H1 (cell line): ENCODE data around the gene IPO11. TPM values are rescaled to one million over a fixed set of nuclear protein-coding genes. Genes with fewer than 3 reads are reported as not detected.

Experiments
- BACH1 ChIP-seq: IDR thresholded peaks from 2 replicates; pipeline ENCODE4 v1.6.1; 2012; ENCODE audit warnings: low read length, improper control_type of control experiment
- CBX5 ChIP-seq: fragments of 300-800, 300-1000 bp; sonication (generic); IDR thresholded peaks from 2 replicates; pipeline ENCODE4 v1.7.1; 2016; ENCODE audit warnings: antibody characterized with exemption, low read length, low read depth
- CHD7 ChIP-seq: fragments of 300-600 bp; sonication (generic); IDR thresholded peaks from 2 replicates; pipeline ENCODE4 v1.7.1; 2012; ENCODE audit warnings: low read length, moderate library complexity, mild to moderate bottlenecking, inconsistent platforms; ENCODE audit not compliant: insufficient replicate concordance
- KDM1A ChIP-seq: fragments of 200-600, 300-600 bp; sonication (generic); IDR thresholded peaks from 2 replicates; pipeline ENCODE4 v1.7.1; 2016; ENCODE audit warnings: mild to moderate bottlenecking, low read length, borderline replicate concordance
- NANOG ChIP-seq: IDR thresholded peaks from 2 replicates; pipeline ENCODE4 v1.6.1; 2011; ENCODE audit warnings: low read length, low read depth, mild to moderate bottlenecking, inconsistent platforms; ENCODE audit not compliant: insufficient read depth, poor library complexity, severe bottlenecking
- USF2 ChIP-seq: IDR thresholded peaks from 2 replicates; pipeline ENCODE4 v1.6.1; 2011; ENCODE audit warnings: low read length, improper control_type of control experiment
- polyA plus RNA-seq, 7 experiments: library from polyadenylated mRNA; depleted of rRNA in 3 of 7; stranded (reverse) in 5 of 7; unstranded in 2 of 7; fragments of >200 nt in 5 of 7; fragments of 200-250 nt in 2 of 7; gene quantifications; 1 replicate in 5 of 7; 2 replicates in 1 of 7; 4 replicates in 1 of 7; pipeline versions ENCODE4 v1.2.1 to v1.2.3, GENCODE V29; 2011 to 2013; ENCODE audit warnings: missing spikeins in 2 of 7, mixed read lengths in 2 of 7
- total RNA-seq: library from RNA; stranded (reverse); fragmentation: NEBNext Ultra II Directional; extraction: Animal tissue kit (Norgen Biotek cat#: 25700); gene quantifications from 2 replicates; pipeline ENCODE4 v1.2.1, GENCODE V29; 2021

Gene IPO11
- total and polyA plus RNA-seq, 2 of the 8 experiments (the other 6 are each of a cell fraction or from before 2014, with no cell fraction given), result 23.6 to 64.4 TPM

GRCh38 chr5:62631909-62632580, 219.5 kb downstream of the IPO11 start (continued):
- TF ChIP-seq CHD7 (no peak), USF2 (no peak), KDM1A (no peak), BACH1 (no peak), CBX5 (no peak), NANOG (no peak)
